ENCODE measurements around the gene PTPN1.

PTPN1 gene

DNA sequence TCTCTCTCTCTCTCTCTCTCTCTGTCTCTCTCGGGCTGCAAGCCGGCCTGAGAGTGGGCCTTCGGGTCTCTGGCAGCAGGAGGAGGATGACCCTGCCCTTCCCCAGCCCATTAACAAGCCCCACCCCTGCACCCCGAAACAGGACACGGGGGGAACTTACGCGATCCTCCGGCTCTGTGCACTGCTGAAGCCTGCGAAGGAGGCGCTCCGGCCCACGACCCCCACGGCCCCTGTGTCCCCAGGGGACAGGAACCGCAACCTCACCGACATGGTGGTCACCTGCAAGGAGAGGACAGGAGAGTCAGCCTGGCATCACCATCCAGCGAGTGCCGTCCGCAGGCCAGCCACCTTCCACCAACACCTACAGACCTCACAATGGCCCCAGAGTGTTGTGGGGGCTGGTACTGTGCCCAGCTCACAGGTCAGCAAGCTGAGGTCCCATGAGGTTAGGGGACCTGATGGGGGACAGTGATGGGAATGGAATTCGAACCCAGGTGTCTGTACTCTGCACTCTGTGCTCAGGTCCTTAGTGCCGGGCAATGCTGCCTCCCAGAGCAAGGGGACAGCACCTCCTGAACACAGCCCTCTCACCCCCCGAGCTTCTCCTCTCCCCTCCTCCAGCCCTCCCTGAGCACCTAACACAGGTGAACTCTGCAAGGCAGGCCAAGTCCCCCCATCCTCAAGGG is 120.5 kb downstream of the PTPN1 start:
- no peak for DNase-seq

- no peak for DNase-seq
Observed at GRCh38 chr20:50632236-50632635, 122.1 kb downstream of the PTPN1 start.

DNA sequence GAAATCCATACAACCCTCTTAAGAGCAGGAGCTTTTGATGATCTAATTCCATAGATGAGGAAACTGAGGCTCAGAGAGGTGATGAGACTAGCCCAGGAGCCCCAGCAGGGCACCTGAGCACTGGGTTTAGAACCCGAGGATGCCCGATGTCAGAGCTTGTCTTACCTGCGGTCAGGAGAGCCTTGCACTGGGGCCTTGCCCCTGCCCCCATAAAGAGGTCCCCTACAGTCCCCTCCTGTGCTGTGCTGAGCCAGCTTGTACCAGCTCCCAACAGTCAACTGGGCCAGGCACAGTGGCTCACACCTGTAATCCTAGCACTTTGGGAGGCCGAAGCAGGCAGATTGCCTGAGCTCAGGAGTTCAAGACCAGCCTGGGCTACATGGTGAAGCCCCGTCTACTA is 122.5 kb downstream of the PTPN1 start:
- no peak for DNase-seq

DNA sequence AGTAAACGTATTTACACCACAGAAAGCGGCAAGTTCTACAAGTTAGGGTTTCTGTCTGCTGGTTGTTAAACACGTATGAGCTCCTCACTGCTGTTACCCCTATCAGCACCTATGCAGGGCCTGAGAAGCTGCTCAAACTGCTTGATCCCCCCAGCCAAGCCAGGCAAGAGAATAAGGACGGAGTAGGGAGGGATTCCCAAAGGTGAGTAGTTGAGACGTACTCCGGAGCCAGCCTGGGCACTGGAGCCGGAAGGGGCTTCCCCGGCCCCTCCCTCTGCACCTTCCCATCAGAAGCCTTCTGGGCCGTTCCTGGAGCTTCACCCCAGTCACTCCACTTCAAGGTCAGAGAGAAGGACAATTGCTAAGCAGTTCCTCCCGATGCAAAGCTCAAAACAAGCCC is 123.2 kb downstream of the PTPN1 start:
- DNase-seq, result no peak

- DNase-seq, result no peak
Observed at GRCh38 chr20:50634191-50634590, 124.0 kb downstream of the PTPN1 start.
